ENCODE data around the gene CCDC172. TPM values are rescaled to one million over a fixed set of nuclear protein-coding genes. Genes with fewer than 3 reads are reported as not detected.

The CCDC172 gene
- not detected for total RNA-seq

- CTCF ChIA-PET = no interaction called here
Observed at GRCh38 chr10:116324227-116324950, at the start of gene CCDC172. TSS of gene CCDC172 (plus strand) at chr10:116324448. CDS start at chr10:116325012, 564 bp downstream.

GRCh38 chr10:116276981-116277380 is 47.3 kb upstream of the CCDC172 start:
- Mint-ChIP-seq H3K9me3 (no peaks in the 10 kb centered on the region), H3K27ac (no peak overlapping the region), H3K4me3 (no peak overlapping the region), H3K36me3 (ENCODE audit: low read depth) (no peaks in the 10 kb centered on the region), H3K27me3 (ENCODE audit: low read depth) (peaks cover 35% of the 10 kb centered on the region), H3K4me1 (ENCODE audit: low read depth) (peaks cover 9% of the 10 kb centered on the region)
- no peak for DNase-seq
- CTCF ChIA-PET = no interaction called here
- intact Hi-C loops (cut with micrococcal nuclease) = loop anchor here (10.0 kb wide), 2 partner anchors 132 to 858 kb away; partner anchors contain the start of gene VAX1

More at GRCh38 chr10:116324227-116324950, at the start of gene CCDC172:
- H3K36me3 Mint-ChIP-seq (ENCODE audit: low read depth) = no peaks in the 10 kb centered on the region
- peaks cover 2% of the 10 kb centered on the region for H3K27me3 Mint-ChIP-seq (ENCODE audit: low read depth)
- DNase-seq = no peak
- H3K4me1 Mint-ChIP-seq (ENCODE audit: low read depth) = no peaks in the 10 kb centered on the region
- H3K27ac Mint-ChIP-seq = no peak within 1 kb of the TSS
- no peak within 1 kb of the TSS for H3K4me3 Mint-ChIP-seq
- intact Hi-C loops (cut with micrococcal nuclease) = no loop called here
- H3K9me3 Mint-ChIP-seq = no peaks in the 10 kb centered on the region

DNA sequence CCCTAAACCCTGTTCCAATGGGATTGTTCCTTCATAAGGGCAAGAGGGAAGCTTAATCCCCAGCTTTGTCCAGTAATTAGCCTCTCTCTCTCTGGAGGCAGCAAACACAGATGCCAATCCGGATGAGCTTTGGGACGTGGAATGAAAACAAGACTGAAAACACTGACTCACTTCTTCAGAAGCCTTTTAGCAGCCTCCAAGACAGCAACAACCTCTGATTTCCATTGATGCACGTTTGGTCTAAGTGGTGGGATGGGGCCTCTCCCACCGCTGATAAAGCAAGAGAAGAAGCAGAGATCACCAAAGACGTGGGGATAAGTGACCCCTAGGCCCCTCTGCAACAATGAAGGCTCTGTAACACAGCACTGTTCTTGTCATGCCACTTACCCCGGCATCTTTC is 45.4 kb upstream of the CCDC172 start:
- CTCF ChIA-PET = no interaction called here
- Mint-ChIP-seq H3K4me3 (no peak overlapping the region), H3K4me1 (ENCODE audit: low read depth) (peaks cover 3% of the 10 kb centered on the region), H3K27me3 (ENCODE audit: low read depth) (peaks cover 27% of the 10 kb centered on the region), H3K9me3 (no peaks in the 10 kb centered on the region), H3K27ac (no peak overlapping the region), H3K36me3 (ENCODE audit: low read depth) (no peaks in the 10 kb centered on the region)
- intact Hi-C loops (cut with micrococcal nuclease) = loop anchor here (10.0 kb wide), 2 partner anchors 134 to 856 kb away; partner anchors contain the start of gene VAX1
- DNase-seq = no peak

DNA sequence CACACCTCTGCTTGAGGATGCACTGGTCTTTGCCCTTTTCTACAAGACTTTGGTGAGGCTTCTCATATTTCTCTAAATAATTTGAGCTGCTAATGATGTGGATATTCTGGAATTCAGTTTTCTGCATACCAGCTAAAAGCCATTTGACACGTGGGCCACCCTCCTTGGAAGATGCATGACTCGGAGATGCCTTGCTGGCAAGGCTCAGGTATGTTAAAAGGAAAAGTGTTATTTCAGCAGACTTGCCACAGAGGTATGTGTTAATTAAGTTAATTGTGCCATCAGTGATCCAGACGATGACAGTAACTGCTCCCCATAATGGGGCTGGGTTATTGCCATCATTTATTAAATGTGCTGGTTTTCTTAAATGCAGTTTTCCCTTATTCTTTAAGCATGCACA is 42.5 kb upstream of the CCDC172 start:
- Mint-ChIP-seq H3K4me3 (no peak overlapping the region), H3K27ac (no peak overlapping the region), H3K4me1 (ENCODE audit: low read depth) (no peaks in the 10 kb centered on the region), H3K9me3 (no peaks in the 10 kb centered on the region), H3K27me3 (ENCODE audit: low read depth) (peaks cover 8% of the 10 kb centered on the region), H3K36me3 (ENCODE audit: low read depth) (no peaks in the 10 kb centered on the region)
- intact Hi-C loops (cut with micrococcal nuclease) = no loop called here
- CTCF ChIA-PET = interaction anchor here (1.2 kb wide), 1 partner anchor 102 kb away, joined by 3 read pairs; no protein-coding TSS in a partner anchor
- DNase-seq = no peak

- Mint-ChIP-seq H3K4me1 (ENCODE audit: low read depth) (no peaks in the 10 kb centered on the region), H3K4me3 (no peak overlapping the region), H3K9me3 (no peaks in the 10 kb centered on the region), H3K27me3 (ENCODE audit: low read depth) (peaks cover 4% of the 10 kb centered on the region), H3K27ac (no peak overlapping the region), H3K36me3 (ENCODE audit: low read depth) (no peaks in the 10 kb centered on the region)
- intact Hi-C loops (cut with micrococcal nuclease) = loop anchor here (5.0 kb wide), 1 partner anchor 489 kb away; no protein-coding TSS in a partner anchor
- CTCF ChIA-PET = interaction anchor here (0.7 kb wide), 1 partner anchor 11 kb away, joined by 3 read pairs; no protein-coding TSS in a partner anchor
- no peak for DNase-seq
Observed at GRCh38 chr10:116286626-116287200, 37.5 kb upstream of the CCDC172 start.

- Mint-ChIP-seq H3K27me3 (ENCODE audit: low read depth) (peaks cover 7% of the 10 kb centered on the region), H3K27ac (no peak overlapping the region), H3K4me3 (no peak overlapping the region), H3K4me1 (ENCODE audit: low read depth) (no peaks in the 10 kb centered on the region), H3K9me3 (no peaks in the 10 kb centered on the region), H3K36me3 (ENCODE audit: low read depth) (no peaks in the 10 kb centered on the region)
- CTCF ChIA-PET = interaction anchor here (0.6 to 1.1 kb wide), 2 partner anchors 43 to 1369 kb away, joined by 3 read pairs; no protein-coding TSS in a partner anchor
- DNase-seq = peak; percentile 43
- intact Hi-C loops (cut with micrococcal nuclease) = loop anchor here (1.0 to 5.0 kb wide), 4 partner anchors 491 to 1147 kb away; no protein-coding TSS in a partner anchor
Observed at GRCh38 chr10:116287906-116288501, 36.2 kb upstream of the CCDC172 start.

DNA sequence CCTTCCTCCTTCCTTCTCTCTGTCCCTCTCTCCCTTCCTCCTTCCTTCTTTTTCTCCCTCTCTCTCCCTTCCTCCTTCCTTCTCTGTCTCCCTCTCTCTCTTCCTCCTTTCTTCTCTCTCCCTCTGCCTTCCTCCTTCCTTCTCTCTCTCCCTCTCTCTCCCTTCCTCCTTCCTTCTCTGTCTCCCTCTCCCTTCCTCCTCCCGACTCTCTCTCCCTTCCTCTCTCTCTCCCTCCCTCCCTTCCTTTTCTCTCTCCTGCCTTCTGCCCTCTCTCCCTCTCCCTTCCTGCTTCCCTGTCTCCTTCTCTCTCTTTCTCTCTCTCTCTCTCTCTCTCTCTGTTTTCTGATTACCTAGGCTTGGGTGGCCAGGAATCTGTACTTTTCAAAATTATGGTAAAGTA is 34.6 kb upstream of the CCDC172 start:
- H3K4me1 Mint-ChIP-seq (ENCODE audit: low read depth) = no peaks in the 10 kb centered on the region
- no peak for DNase-seq
- H3K27me3 Mint-ChIP-seq (ENCODE audit: low read depth) = peaks cover 7% of the 10 kb centered on the region
- intact Hi-C loops (cut with micrococcal nuclease) = loop anchor here (5.0 kb wide), 1 partner anchor 492 kb away; no protein-coding TSS in a partner anchor
- no peaks in the 10 kb centered on the region for H3K9me3 Mint-ChIP-seq
- no peak overlapping the region for H3K4me3 Mint-ChIP-seq
- CTCF ChIA-PET = no interaction called here
- H3K27ac Mint-ChIP-seq = no peak overlapping the region
- no peaks in the 10 kb centered on the region for H3K36me3 Mint-ChIP-seq (ENCODE audit: low read depth)

DNA sequence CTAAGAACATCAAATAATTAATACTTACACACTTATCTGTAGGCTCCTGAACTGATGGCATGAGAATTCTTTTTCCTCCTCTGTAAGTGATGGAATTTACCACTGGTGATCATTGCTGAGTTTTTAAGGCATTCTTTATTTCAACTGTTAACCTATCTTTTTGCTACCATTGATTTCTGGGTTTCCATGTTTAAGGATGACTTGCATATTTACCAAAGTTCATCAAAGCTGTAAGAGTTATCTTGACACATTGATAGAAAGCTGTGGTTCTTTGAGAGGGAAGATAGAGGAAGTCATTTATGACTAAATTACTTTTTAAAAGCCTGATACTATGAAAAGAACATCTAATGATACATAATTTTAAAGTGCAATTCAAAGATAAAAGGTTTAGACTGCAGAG is 31.8 kb upstream of the CCDC172 start:
- intact Hi-C loops (cut with micrococcal nuclease) = no loop called here
- no peaks in the 10 kb centered on the region for H3K36me3 Mint-ChIP-seq (ENCODE audit: low read depth)
- H3K9me3 Mint-ChIP-seq = no peaks in the 10 kb centered on the region
- H3K4me3 Mint-ChIP-seq = no peak overlapping the region
- no peak for DNase-seq
- CTCF ChIA-PET = no interaction called here
- peaks cover 13% of the 10 kb centered on the region for H3K27me3 Mint-ChIP-seq (ENCODE audit: low read depth)
- no peak overlapping the region for H3K27ac Mint-ChIP-seq
- H3K4me1 Mint-ChIP-seq (ENCODE audit: low read depth) = no peaks in the 10 kb centered on the region

DNA sequence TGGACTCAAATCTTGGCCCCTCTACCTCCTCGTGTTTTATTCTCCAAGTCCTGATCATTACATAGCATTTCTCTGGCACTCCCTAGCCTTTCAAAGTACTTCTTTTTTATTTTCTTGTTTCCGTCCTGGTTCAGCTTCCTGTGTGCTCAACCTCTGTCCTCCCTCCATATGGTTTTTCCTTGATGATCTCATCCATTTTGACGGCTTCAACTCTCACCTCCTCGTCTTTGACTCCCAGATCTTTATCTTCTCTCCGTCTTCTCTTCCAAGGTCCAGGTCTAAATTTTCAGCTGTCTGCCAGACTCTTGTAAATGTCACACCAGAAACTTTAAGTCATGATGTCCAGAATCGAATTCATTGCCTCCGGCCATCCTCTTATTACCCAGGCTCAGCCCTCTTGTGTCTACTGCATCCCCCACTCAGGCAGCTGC is 27.9 kb upstream of the CCDC172 start:
- Mint-ChIP-seq H3K4me1 (ENCODE audit: low read depth) (no peaks in the 10 kb centered on the region), H3K36me3 (ENCODE audit: low read depth) (no peaks in the 10 kb centered on the region), H3K27me3 (ENCODE audit: low read depth) (peaks cover 9% of the 10 kb centered on the region), H3K4me3 (no peak overlapping the region), H3K27ac (no peak overlapping the region), H3K9me3 (no peaks in the 10 kb centered on the region)
- CTCF ChIA-PET = no interaction called here
- no peak for DNase-seq
- intact Hi-C loops (cut with micrococcal nuclease) = no loop called here

DNA sequence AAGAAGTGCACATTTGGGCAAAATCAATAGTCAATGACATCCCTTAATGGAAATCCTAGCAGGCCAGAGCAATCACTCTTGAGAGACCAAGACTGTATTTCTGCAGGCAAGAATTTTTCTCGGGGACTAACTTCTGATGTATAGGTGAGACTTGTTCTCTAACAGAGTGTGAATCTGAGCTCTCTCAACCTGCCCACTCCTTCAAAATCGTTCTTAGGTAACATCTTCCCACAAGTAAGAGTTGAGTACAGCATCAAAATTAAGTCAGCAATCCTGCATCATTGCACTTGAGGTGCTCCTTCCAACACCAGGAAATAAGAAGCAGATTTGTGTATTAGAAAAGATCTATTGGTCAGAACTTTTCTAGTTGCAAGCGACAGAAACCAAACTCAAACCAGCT is 25.7 kb upstream of the CCDC172 start:
- H3K4me3 Mint-ChIP-seq = no peak overlapping the region
- DNase-seq = no peak
- CTCF ChIA-PET = no interaction called here
- H3K36me3 Mint-ChIP-seq (ENCODE audit: low read depth) = no peaks in the 10 kb centered on the region
- H3K27me3 Mint-ChIP-seq (ENCODE audit: low read depth) = peaks cover 8% of the 10 kb centered on the region
- H3K27ac Mint-ChIP-seq = no peak overlapping the region
- no peaks in the 10 kb centered on the region for H3K4me1 Mint-ChIP-seq (ENCODE audit: low read depth)
- peaks cover 7% of the 10 kb centered on the region for H3K9me3 Mint-ChIP-seq
- intact Hi-C loops (cut with micrococcal nuclease) = no loop called here

DNA sequence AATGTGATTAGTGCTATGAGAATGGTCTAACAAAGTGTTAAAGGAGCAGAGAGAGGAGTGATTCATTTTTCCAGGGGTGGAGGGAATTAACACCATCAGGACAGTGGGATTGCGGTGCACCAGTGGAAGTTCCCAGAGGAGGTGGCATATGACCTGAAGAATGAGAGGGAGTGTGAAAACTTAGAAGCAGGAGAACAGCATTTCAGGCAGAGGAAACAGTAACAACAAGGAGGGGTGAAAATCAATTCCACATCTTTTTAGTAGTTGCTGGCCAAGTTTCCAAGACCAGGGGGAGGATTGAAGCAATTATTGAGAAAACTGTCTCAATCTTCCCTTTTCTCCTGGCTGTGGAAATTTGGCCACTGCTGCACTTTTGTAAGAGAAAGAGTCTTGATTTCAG is 23.7 kb upstream of the CCDC172 start:
- Mint-ChIP-seq H3K27me3 (ENCODE audit: low read depth) (peaks cover 8% of the 10 kb centered on the region), H3K4me3 (no peak overlapping the region), H3K4me1 (ENCODE audit: low read depth) (no peaks in the 10 kb centered on the region), H3K9me3 (peaks cover 7% of the 10 kb centered on the region), H3K36me3 (ENCODE audit: low read depth) (no peaks in the 10 kb centered on the region), H3K27ac (no peak overlapping the region)
- no peak for DNase-seq
- CTCF ChIA-PET = interaction anchor here (0.6 kb wide), 1 partner anchor 36 kb away, joined by 6 read pairs; no protein-coding TSS in a partner anchor
- intact Hi-C loops (cut with micrococcal nuclease) = no loop called here

- H3K4me1 Mint-ChIP-seq (ENCODE audit: low read depth) = no peaks in the 10 kb centered on the region
- intact Hi-C loops (cut with micrococcal nuclease) = no loop called here
- CTCF ChIA-PET = no interaction called here
- DNase-seq = no peak
- H3K36me3 Mint-ChIP-seq (ENCODE audit: low read depth) = no peaks in the 10 kb centered on the region
- no peak overlapping the region for H3K4me3 Mint-ChIP-seq
- H3K9me3 Mint-ChIP-seq = peaks cover 7% of the 10 kb centered on the region
- peaks cover 2% of the 10 kb centered on the region for H3K27me3 Mint-ChIP-seq (ENCODE audit: low read depth)
- no peak overlapping the region for H3K27ac Mint-ChIP-seq
Observed at GRCh38 chr10:116304923-116305322, 19.3 kb upstream of the CCDC172 start.

Data from activated naive CD4-positive, alpha-beta T cell treated with anti-CD3 and anti-CD28 coated beads for 36 hours (primary cell).